Endothelial cell (in vitro differentiated cells): Measurements from ENCODE around the gene PTGFR. TPM values are rescaled to one million over a fixed set of nuclear protein-coding genes. Genes with fewer than 3 reads are reported as not detected.

ENCODE experiments used
- DNase-seq: peaks from one replicate; pipeline ENCODE4 v3.0.0; 2021; ENCODE audit warnings: low spot score
- H3K27ac Mint-ChIP-seq: one replicate; pipeline ENCODE4 v1.8.0; 2021; ENCODE audit warnings: mixed read lengths, inconsistent platforms; ENCODE audit not compliant: unreplicated experiment
- H3K27me3 Mint-ChIP-seq: one replicate; pipeline ENCODE4 v1.8.0; 2021; ENCODE audit warnings: mild to moderate bottlenecking, moderate library complexity, mixed read lengths, inconsistent platforms; ENCODE audit not compliant: unreplicated experiment
- H3K36me3 Mint-ChIP-seq: one replicate; pipeline ENCODE4 v1.8.0; 2021; ENCODE audit warnings: mild to moderate bottlenecking, low read depth, mixed read lengths, inconsistent platforms; ENCODE audit not compliant: unreplicated experiment
- H3K4me1 Mint-ChIP-seq: one replicate; pipeline ENCODE4 v1.8.0; 2021; ENCODE audit warnings: mild to moderate bottlenecking, mixed read lengths, inconsistent platforms; ENCODE audit not compliant: unreplicated experiment
- H3K4me3 Mint-ChIP-seq: one replicate; pipeline ENCODE4 v1.8.0; 2021; ENCODE audit warnings: mild to moderate bottlenecking, mixed read lengths, inconsistent platforms; ENCODE audit not compliant: unreplicated experiment
- H3K9me3 Mint-ChIP-seq: one replicate; pipeline ENCODE4 v1.8.0; 2021; ENCODE audit warnings: mixed read lengths, inconsistent platforms; ENCODE audit not compliant: unreplicated experiment
- CTCF ChIP-seq: fragments of 200-600 bp; sonication (generic); IDR thresholded peaks from one replicate; pipeline ENCODE4 v1.5.0; 2021; ENCODE audit warnings: antibody characterized with exemption; ENCODE audit not compliant: unreplicated experiment
- total RNA-seq: library from RNA; stranded (reverse); fragmentation: NEBNext Ultra II Directional; extraction: Animal tissue kit (Norgen Biotek cat#: 25700); gene quantifications from one replicate; pipeline ENCODE4 v1.2.1, GENCODE V29; 2021; ENCODE audit not compliant: unreplicated experiment

PTGFR gene
- total RNA-seq, 1 donor from 2014 or later, result 0.41 TPM

DNA sequence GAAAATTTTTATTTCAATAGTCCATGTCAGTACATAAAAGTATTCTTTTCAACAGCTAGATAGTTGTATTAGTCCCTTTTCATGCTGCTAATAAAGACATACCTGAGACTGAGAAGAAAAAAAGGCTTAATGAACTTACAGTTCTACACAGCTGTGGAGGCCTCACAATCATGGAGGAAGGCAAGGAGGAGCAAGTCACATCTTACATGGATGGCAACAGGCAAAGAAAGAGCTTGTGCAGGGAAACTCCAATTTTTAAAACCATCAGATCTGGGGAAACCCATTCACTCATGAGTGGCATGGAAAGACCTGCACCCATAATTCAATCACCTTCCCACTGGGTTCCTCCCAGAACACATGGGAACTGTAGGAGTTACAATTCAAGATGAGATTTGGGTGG, 50.7 kb downstream of the PTGFR start:
- H3K27ac Mint-ChIP-seq, result no peak overlapping the region
- H3K4me3 Mint-ChIP-seq, result no peak overlapping the region
- DNase-seq, result no peak
- H3K9me3 Mint-ChIP-seq, result no peaks in the 10 kb centered on the region
- TF ChIP-seq CTCF, result no peak
- no peaks in the 10 kb centered on the region for H3K4me1 Mint-ChIP-seq
- H3K36me3 Mint-ChIP-seq, result peaks cover 4% of the 10 kb centered on the region
- H3K27me3 Mint-ChIP-seq, result no peaks in the 10 kb centered on the region

GRCh38 chr1:78543941-78544643, 53.3 kb downstream of the PTGFR start:
- no peak overlapping the region for H3K27ac Mint-ChIP-seq
- DNase-seq, result no peak
- peaks cover 4% of the 10 kb centered on the region for H3K36me3 Mint-ChIP-seq
- H3K27me3 Mint-ChIP-seq, result no peaks in the 10 kb centered on the region
- H3K9me3 Mint-ChIP-seq, result no peaks in the 10 kb centered on the region
- H3K4me3 Mint-ChIP-seq, result no peak overlapping the region
- no peak for TF ChIP-seq CTCF
- H3K4me1 Mint-ChIP-seq, result no peaks in the 10 kb centered on the region

DNA sequence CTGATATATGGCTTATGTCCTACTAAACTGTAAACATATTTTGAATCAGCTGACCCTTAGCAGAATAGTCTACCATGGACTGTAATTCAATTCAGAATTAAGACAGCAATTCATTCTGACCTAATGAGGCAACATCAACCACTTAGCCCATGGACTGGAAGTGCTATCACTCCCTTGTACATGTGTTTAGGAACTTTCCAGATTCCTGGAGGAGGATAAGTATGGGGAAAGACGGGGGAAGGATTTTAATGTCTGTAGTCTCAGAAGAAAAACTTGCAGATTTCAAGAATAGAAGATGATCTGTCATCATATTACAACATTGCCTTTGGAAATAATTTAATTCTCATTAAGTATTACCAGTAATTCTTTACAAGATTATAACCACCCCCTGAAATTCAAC, 56.3 kb downstream of the PTGFR start:
- peaks cover 8% of the 10 kb centered on the region for H3K36me3 Mint-ChIP-seq
- H3K27me3 Mint-ChIP-seq, result peaks cover 3% of the 10 kb centered on the region
- no peak for TF ChIP-seq CTCF
- DNase-seq, result no peak
- no peak overlapping the region for H3K4me3 Mint-ChIP-seq
- no peak overlapping the region for H3K27ac Mint-ChIP-seq
- no peaks in the 10 kb centered on the region for H3K4me1 Mint-ChIP-seq
- H3K9me3 Mint-ChIP-seq, result no peaks in the 10 kb centered on the region

DNA sequence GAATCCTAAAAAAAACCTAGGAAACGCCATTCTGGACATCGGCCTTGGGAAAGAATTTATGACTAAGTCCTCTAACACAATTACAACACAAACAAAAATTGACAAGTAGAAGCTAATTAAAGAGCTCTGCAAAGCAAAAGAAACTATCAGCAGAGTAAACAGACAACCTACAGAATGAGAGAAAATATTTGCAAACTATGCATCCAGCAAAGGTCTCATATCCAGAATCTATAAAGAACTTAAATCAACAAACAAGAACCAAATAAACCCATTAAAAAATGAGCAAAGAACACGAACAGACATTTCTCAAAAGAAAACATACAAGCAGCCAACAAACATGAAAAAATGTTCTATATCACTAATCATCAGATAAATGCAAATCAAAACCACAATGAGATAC, 58.6 kb downstream of the PTGFR start:
- no peak overlapping the region for H3K4me3 Mint-ChIP-seq
- TF ChIP-seq CTCF, result no peak
- no peak for DNase-seq

GRCh38 chr1:78549891-78550290, 59.1 kb downstream of the PTGFR start:
- DNase-seq, result no peak
- Mint-ChIP-seq H3K9me3 (no peaks in the 10 kb centered on the region), H3K27ac (no peak overlapping the region), H3K27me3 (peaks cover 3% of the 10 kb centered on the region), H3K4me3 (no peak overlapping the region), H3K36me3 (peaks cover 8% of the 10 kb centered on the region), H3K4me1 (no peaks in the 10 kb centered on the region)
- no peak for TF ChIP-seq CTCF

More for the DNA sequence above, 58.6 kb downstream of the PTGFR start:
- peaks cover 3% of the 10 kb centered on the region for H3K27me3 Mint-ChIP-seq
- no peaks in the 10 kb centered on the region for H3K9me3 Mint-ChIP-seq
- peaks cover 8% of the 10 kb centered on the region for H3K36me3 Mint-ChIP-seq
- H3K4me1 Mint-ChIP-seq, result no peaks in the 10 kb centered on the region
- no peak overlapping the region for H3K27ac Mint-ChIP-seq
